Measurements from ENCODE around the gene MAP1B. TPM values are rescaled to one million over a fixed set of nuclear protein-coding genes. Genes with fewer than 3 reads are reported as not detected.

Gene MAP1B
- total RNA-seq, 1 donor from 2014 or later = 84.4 TPM

DNA sequence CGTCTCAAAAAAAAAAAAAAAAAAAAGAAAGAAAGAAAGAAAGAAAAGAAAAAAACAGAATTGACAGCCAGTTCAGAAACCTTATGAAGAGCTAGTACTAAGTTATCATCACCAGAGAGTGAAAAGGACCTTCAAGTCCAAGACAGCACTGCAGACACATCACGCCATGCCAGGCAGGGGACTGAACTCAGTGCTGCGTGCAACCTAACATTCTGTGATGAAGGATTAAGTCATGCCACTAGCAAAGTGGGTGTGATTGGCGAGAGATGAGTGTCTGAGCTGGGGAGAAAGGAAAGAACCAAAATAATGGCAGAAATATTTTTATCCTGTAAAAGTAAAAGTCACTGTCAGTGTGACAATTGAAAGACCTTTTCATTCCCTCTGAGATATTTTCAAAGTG lies 54.7 kb downstream of the MAP1B start:
- Histone ChIP-seq H3K36me3 (no peaks in the 10 kb centered on the region), H2AFZ (replicated peaks) (no peak overlapping the region), H3K4me3 (no peak overlapping the region), H3K4me1 (peaks cover 27% of the 10 kb centered on the region), H4K20me1 (ENCODE audit: low read depth) (peaks cover 35% of the 10 kb centered on the region), H3K27ac (no peak overlapping the region), H3K4me2 (no peak overlapping the region), H3K27me3 (no peaks in the 10 kb centered on the region), H3K9me3 (ENCODE audit: low read depth) (no peaks in the 10 kb centered on the region), H3K9ac (no peak overlapping the region), H3K79me2 (ENCODE audit: low read depth) (peaks cover 81% of the 10 kb centered on the region), H3F3A (ENCODE audit: low read depth) (peaks cover 27% of the 10 kb centered on the region)
- H3K27me3 Mint-ChIP-seq (ENCODE audit: insufficient read depth, low read depth) = peaks cover 5% of the 10 kb centered on the region
- no peak for DNase-seq (ENCODE audit: low spot score)
- no peak overlapping the region for H3K4me3 Mint-ChIP-seq
- H3K9me3 Mint-ChIP-seq = no peaks in the 10 kb centered on the region
- H3K27ac Mint-ChIP-seq = peak overlapping the region; percentile 94
- peaks cover 32% of the 10 kb centered on the region for H3K36me3 Mint-ChIP-seq
- TF ChIP-seq, protein P1, sequence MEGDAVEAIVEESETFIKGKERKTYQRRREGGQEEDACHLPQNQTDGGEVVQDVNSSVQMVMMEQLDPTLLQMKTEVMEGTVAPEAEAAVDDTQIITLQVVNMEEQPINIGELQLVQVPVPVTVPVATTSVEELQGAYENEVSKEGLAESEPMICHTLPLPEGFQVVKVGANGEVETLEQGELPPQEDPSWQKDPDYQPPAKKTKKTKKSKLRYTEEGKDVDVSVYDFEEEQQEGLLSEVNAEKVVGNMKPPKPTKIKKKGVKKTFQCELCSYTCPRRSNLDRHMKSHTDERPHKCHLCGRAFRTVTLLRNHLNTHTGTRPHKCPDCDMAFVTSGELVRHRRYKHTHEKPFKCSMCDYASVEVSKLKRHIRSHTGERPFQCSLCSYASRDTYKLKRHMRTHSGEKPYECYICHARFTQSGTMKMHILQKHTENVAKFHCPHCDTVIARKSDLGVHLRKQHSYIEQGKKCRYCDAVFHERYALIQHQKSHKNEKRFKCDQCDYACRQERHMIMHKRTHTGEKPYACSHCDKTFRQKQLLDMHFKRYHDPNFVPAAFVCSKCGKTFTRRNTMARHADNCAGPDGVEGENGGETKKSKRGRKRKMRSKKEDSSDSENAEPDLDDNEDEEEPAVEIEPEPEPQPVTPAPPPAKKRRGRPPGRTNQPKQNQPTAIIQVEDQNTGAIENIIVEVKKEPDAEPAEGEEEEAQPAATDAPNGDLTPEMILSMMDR (IDR thresholded peaks at IDR 0.05) = no peak
- no peak for TF ChIP-seq EZH2 (IDR thresholded peaks at IDR 0.05)
- no peak for TF ChIP-seq EZH2phosphoT487 (IDR thresholded peaks at IDR 0.05)
- H3K4me1 Mint-ChIP-seq = peaks cover 66% of the 10 kb centered on the region

DNA sequence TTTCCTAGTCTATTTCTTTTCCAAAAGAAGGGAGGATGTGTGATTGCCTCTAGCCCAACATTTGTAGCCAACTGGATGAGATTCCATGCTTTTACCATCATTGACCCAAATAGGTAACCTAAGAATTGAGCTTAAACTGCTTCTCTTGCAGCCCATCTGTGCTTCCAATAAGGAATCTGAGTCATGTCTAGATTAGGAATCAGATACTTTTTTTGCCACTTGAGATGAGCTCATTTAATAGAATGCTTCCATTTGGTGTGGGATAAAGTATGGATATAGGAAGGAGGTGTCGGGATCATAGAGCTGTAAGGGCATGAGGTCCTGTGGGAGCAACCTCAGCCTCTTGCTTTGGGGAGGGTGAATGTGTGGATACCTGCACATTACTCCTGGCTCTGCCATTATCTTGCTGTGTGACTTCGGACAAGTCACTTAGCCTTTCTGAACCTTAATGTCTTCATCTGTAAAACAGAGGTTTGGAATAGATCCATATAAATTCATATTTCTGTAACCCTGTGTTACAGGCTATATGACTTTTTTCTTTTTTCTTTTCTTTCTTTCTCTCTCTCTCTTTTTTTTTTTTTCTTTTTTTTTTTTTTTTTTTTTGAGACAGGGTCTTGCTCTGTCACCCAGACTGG lies 56.2 kb downstream of the MAP1B start:
- Histone ChIP-seq H3K4me1 (peaks cover 39% of the 10 kb centered on the region), H3K4me3 (no peak overlapping the region), H3K27ac (no peak overlapping the region), H3F3A (ENCODE audit: low read depth) (peaks cover 30% of the 10 kb centered on the region), H3K4me2 (no peak overlapping the region), H3K9me3 (ENCODE audit: low read depth) (no peaks in the 10 kb centered on the region), H4K20me1 (ENCODE audit: low read depth) (peaks cover 43% of the 10 kb centered on the region), H3K9ac (no peak overlapping the region), H3K36me3 (no peaks in the 10 kb centered on the region), H2AFZ (replicated peaks) (no peak overlapping the region), H3K79me2 (ENCODE audit: low read depth) (peaks cover 81% of the 10 kb centered on the region), H3K27me3 (no peaks in the 10 kb centered on the region)
- Mint-ChIP-seq H3K9me3 (no peaks in the 10 kb centered on the region), H3K27me3 (ENCODE audit: insufficient read depth, low read depth) (peaks cover 5% of the 10 kb centered on the region), H3K36me3 (peaks cover 30% of the 10 kb centered on the region), H3K4me3 (no peak overlapping the region), H3K4me1 (peaks cover 72% of the 10 kb centered on the region), H3K27ac (no peak overlapping the region)
- DNase-seq (ENCODE audit: low spot score) = no peak
- no peak for TF ChIP-seq EZH2phosphoT487 (IDR thresholded peaks at IDR 0.05)
- no peak for TF ChIP-seq EZH2 (IDR thresholded peaks at IDR 0.05)
- TF ChIP-seq, protein P1 (IDR thresholded peaks at IDR 0.05) = no peak

DNA sequence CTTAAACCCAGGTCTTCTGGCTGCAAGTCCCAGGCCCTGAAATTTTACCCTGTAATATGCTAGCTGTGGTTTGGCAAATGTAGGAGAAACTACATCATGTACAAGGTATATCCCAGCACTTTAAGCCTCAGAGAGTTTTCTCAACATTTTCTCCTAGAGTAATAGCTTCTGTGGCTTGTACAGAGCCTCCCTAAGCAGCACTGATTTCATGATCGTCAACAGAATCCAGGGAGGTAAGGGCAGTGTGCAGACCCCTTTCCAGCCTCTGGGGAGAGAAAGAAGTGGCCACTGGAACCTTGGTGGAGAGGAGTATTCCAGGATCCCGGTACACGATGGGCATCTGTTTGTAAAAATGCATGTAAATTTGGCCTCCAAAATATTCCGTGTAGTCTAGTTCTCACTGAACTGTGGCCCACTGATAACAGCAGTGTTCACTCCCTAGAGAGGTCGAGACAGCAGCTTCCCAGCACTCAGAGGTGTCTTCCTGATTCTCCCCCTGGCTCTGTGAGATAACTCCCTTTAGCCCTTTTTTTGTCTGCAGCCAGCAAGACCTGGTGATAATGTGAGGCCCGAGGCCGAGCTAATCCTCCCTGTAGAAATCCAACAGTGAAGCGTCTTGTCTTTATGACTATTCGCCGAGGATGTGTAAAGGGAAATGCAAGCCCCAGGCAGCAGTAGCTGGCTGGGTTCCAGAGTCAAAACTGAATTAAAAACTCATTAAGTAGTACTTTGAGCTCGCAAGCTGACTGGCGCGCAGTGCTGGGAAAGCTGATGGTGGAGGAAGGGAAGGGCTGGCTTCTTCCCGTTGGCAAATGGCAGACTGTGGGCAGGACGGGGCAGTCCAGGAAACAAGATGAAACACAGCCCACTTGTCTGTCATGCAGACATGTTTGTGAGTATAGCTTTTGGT lies 59.0 kb downstream of the MAP1B start:
- Histone ChIP-seq H3K27me3 (no peaks in the 10 kb centered on the region), H2AFZ (replicated peaks) (no peak overlapping the region), H3K27ac (peak overlapping the region; percentile 85), H3K9ac (no peak overlapping the region), H3K79me2 (ENCODE audit: low read depth) (peaks cover 76% of the 10 kb centered on the region), H3K4me2 (peak overlapping the region; percentile 55), H4K20me1 (ENCODE audit: low read depth) (peaks cover 46% of the 10 kb centered on the region), H3K4me1 (peaks cover 57% of the 10 kb centered on the region), H3K4me3 (peak overlapping the region; percentile 9), H3K36me3 (no peaks in the 10 kb centered on the region), H3K9me3 (ENCODE audit: low read depth) (no peaks in the 10 kb centered on the region), H3F3A (ENCODE audit: low read depth) (peaks cover 30% of the 10 kb centered on the region)
- TF ChIP-seq, protein P1 (IDR thresholded peaks at IDR 0.05) = no peak
- TF ChIP-seq EZH2phosphoT487 (IDR thresholded peaks at IDR 0.05) (no peak), EZH2 (IDR thresholded peaks at IDR 0.05) (no peak)
- peak overlapping the region; percentile 96 for H3K27ac Mint-ChIP-seq
- DNase-seq (ENCODE audit: low spot score) = peak; percentile 80
- peaks cover 37% of the 10 kb centered on the region for H3K36me3 Mint-ChIP-seq
- no peaks in the 10 kb centered on the region for H3K9me3 Mint-ChIP-seq
- H3K27me3 Mint-ChIP-seq (ENCODE audit: insufficient read depth, low read depth) = peaks cover 3% of the 10 kb centered on the region
- H3K4me3 Mint-ChIP-seq = peak overlapping the region; percentile 75
- peaks cover 79% of the 10 kb centered on the region for H3K4me1 Mint-ChIP-seq
